Esophagus (tissue), 2 donors: ENCODE results near the gene RPS24. TPM values are rescaled to one million over a fixed set of nuclear protein-coding genes. Genes with fewer than 3 reads are reported as not detected.
"Not testable (repeated sequence)": the region's sequence is repeated elsewhere in the genome, so short reads cannot be mapped to it uniquely, and the experiment has no call there.

ENCODE experiments used
- H3K27ac ChIP-seq, 2 donors: one replicate each; pipeline ENCODE4 v1.5.1; 2013; ENCODE audit warnings: low read depth in 2 of 2, mild to moderate bottlenecking in 2 of 2, inconsistent platforms in 1 of 2, low read length in 1 of 2, moderate library complexity in 1 of 2
- H3K27me3 ChIP-seq, 2 donors: one replicate each; pipeline ENCODE4 v1.6.1; 2013; ENCODE audit warnings: low read length in 2 of 2, control low read depth in 1 of 2, mild to moderate bottlenecking in 1 of 2; ENCODE audit not compliant: insufficient read depth in 2 of 2, control insufficient read depth in 1 of 2
- H3K36me3 ChIP-seq, 2 donors: one replicate each; pipeline ENCODE4 v1.6.1; 2013; ENCODE audit warnings: low read length in 1 of 2; ENCODE audit not compliant: control insufficient read depth in 2 of 2, insufficient read depth in 2 of 2
- H3K4me1 ChIP-seq, 2 donors: one replicate each; pipeline ENCODE4 v1.6.1; 2013; ENCODE audit warnings: low read length in 1 of 2; ENCODE audit not compliant: control insufficient read depth in 2 of 2, insufficient read depth in 2 of 2
- H3K4me3 ChIP-seq, 2 donors: one replicate each; pipeline ENCODE4 v1.5.1; 2013; ENCODE audit warnings: low read length in 2 of 2, mild to moderate bottlenecking in 2 of 2, low read depth in 1 of 2, moderate library complexity in 1 of 2
- H3K9me3 ChIP-seq, 2 donors: one replicate each; pipeline ENCODE4 v1.6.1; 2013; ENCODE audit warnings: mild to moderate bottlenecking in 2 of 2, low read depth in 1 of 2, low read length in 1 of 2, moderate library complexity in 1 of 2; ENCODE audit not compliant: control insufficient read depth in 2 of 2, insufficient read depth in 1 of 2
- WGBS, 2 donors: extraction: QIAGEN DNeasy Blood & Tissue Kit; methylation state at CpG; one replicate each; pipeline ENCODE4 v1.1.7; 2013; 5-methylcytosine and 5-hydroxymethylcytosine counted together
- polyA plus RNA-seq, 2 donors: library from polyadenylated mRNA; stranded (reverse); fragments of 200-250 nt; gene quantifications; one replicate each; pipeline ENCODE4 v1.2.3, GENCODE V29; 2013
- donor health status: healthy with polysubstance abuse.
- donor health status: Bipolar disorder and iron deficiency.

RPS24 gene
- polyA plus RNA-seq = 1,000 to 10,000 TPM; 5,326 to 6,767 TPM

- Histone ChIP-seq H3K9me3 (no peaks in the 10 kb centered on the region), H3K36me3 (peaks cover 1 to 19% of the 10 kb centered on the region in 2 donors), H3K27me3 (no peaks in the 10 kb centered on the region), H3K4me1 (peaks cover 0 to 3% of the 10 kb centered on the region in 2 donors), H3K4me3 (peak within 1 kb of the TSS; percentile 84 to 85), H3K27ac (peak within 1 kb of the TSS; percentile 80 to 87)
- 1% methylated on average over 53 to 55 of the region's 55 CpGs for WGBS, 2 donors
Observed at GRCh38 chr10:78033637-78034470, at the start of gene RPS24. TSS of gene RPS24 (plus strand) at chr10:78033863. CDS start at chr10:78033902, 39 bp downstream.

DNA sequence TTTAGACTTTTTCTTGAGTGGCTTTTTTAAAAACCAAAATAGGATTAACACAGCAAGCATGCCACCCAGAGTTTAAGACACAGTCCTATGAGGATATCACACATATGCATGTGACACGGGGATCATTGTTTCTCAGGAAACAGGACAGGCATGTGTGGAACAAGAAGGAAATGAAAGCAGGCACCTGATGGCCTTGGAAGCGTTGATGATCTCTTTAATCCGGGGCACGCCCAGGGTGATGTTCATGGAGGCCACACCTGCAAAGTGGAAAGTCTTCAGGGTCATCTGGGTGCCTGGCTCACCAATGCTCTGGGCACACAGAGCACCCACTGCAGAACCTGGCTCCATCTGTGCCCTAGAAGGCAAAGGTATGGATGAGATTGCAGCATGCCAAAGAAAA lies 48.7 kb upstream of the RPS24 start:
- Histone ChIP-seq H3K36me3 (peaks cover 37 to 50% of the 10 kb centered on the region in 2 donors), H3K27me3 (no peaks in the 10 kb centered on the region)
- 69 to 76% methylated on average over 4 of the region's 4 CpGs for WGBS, 2 donors

DNA sequence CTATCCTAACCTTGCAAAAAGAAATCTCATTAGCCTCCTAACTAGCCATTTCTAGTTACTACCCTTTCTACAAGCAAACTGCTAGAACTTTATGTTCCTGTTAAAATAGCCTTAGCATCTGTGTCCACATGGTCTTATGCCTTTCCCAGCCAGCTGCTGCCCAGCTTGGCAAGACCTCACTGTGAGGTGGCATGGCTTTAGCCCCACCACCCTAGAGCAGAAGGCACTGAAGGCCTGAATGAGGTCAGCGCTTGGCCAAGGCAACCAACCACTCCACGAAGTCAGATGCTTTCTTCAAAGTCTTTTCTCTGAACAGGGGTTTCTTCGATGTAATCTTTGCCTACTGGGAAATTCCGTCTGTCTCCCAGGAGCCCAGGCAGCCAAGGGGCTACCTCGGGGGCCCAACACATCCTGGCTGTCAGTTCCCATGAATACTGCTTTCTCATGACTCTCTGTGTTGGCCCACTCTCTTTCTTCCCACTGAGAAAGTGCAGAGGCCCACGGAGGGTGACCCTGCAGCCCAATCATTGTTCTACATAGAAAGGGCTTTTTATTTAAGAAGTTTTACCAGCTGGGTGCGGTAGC lies 45.9 kb upstream of the RPS24 start:
- Histone ChIP-seq H3K4me3 (no peak overlapping the region), H3K36me3 (peaks cover 22 to 37% of the 10 kb centered on the region in 2 donors), H3K9me3 (peaks cover 0 to 2% of the 10 kb centered on the region in 2 donors), H3K27ac (no peak overlapping the region), H3K27me3 (no peaks in the 10 kb centered on the region), H3K4me1 (no peaks in the 10 kb centered on the region)
- WGBS, 2 donors = 91 to 94% methylated on average over 7 of the region's 7 CpGs

More for the DNA sequence above, 48.7 kb upstream of the RPS24 start:
- Histone ChIP-seq H3K4me1 (no peaks in the 10 kb centered on the region), H3K27ac (no peak overlapping the region), H3K4me3 (no peak overlapping the region), H3K9me3 (peaks cover 0 to 2% of the 10 kb centered on the region in 2 donors)

DNA sequence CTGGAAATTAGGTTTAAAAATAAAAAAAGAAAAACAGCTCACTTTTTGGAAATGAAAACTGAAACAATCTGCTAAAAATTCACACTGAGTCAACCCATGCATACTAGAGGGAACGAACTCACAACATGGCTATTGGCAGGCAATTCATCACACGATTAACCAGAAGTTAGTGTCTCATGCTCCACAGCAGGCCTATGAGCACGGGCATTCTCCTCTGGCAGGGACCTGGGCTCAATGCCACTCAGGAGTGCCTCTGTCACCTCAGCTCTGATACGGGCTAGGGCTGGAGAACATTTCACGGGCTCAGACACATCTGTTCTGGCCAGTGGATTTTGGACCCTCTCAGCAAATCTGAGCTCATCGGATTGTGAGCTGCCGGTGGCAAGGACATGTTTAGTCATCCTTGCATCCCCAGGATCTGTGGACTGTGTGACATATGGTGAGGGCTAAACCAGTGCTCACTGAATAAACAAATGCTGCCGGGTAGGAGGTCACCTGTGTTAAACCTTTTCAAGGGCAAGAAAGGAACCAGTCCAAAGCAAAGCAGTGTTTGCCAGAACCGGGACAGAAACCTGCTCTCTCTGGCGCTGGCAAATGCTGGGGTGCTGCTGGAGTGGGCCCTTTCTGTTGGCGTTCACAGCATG lies 44.5 kb upstream of the RPS24 start:
- Histone ChIP-seq H3K36me3 (peaks cover 29 to 38% of the 10 kb centered on the region in 2 donors), H3K27ac (no peak overlapping the region)

DNA sequence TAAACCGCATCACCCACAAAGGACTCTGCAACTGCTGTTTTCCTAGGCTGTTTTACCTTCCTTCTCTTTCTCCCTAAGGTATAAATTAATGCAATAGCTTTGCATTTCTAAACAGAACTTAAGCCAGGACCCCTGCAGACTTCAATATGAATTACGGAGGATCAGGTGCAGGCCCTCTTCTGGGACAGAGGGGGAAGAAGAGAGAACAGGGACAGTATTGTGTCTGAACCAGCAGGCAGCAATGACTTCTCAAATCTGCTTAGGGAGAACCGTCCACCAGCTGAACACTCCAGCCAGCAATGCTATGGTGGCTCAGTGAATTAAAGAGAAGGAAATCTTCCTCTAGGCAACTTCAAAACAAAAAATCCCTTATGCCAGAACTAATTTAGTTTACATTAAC lies 40.0 kb upstream of the RPS24 start:
- no peak overlapping the region for H3K4me3 ChIP-seq
- no peaks in the 10 kb centered on the region for H3K27me3 ChIP-seq
- H3K4me1 ChIP-seq = no peaks in the 10 kb centered on the region
- H3K36me3 ChIP-seq = peaks cover 14 to 19% of the 10 kb centered on the region in 2 donors
- no peak overlapping the region for H3K27ac ChIP-seq
- WGBS, 2 donors = 94 to 96% methylated on average over 3 of the region's 3 CpGs
- peaks cover 0 to 2% of the 10 kb centered on the region in 2 donors for H3K9me3 ChIP-seq

More for the DNA sequence above, 44.5 kb upstream of the RPS24 start:
- H3K4me3 ChIP-seq = no peak overlapping the region
- H3K9me3 ChIP-seq = peaks cover 0 to 2% of the 10 kb centered on the region in 2 donors
- H3K4me1 ChIP-seq = no peaks in the 10 kb centered on the region
- 75 to 86% methylated on average over 11 of the region's 11 CpGs for WGBS, 2 donors
- H3K27me3 ChIP-seq = no peaks in the 10 kb centered on the region

GRCh38 chr10:77998780-77999179 lies 34.9 kb upstream of the RPS24 start:
- not testable (repeated sequence) for H3K9me3 ChIP-seq, H3K27ac ChIP-seq, H3K27me3 ChIP-seq, H3K4me3 ChIP-seq, H3K4me1 ChIP-seq
- peaks cover 12 to 17% of the 10 kb centered on the region in 2 donors for H3K36me3 ChIP-seq
- WGBS, 2 donors = 99% methylated on average over 5 of the region's 5 CpGs

DNA sequence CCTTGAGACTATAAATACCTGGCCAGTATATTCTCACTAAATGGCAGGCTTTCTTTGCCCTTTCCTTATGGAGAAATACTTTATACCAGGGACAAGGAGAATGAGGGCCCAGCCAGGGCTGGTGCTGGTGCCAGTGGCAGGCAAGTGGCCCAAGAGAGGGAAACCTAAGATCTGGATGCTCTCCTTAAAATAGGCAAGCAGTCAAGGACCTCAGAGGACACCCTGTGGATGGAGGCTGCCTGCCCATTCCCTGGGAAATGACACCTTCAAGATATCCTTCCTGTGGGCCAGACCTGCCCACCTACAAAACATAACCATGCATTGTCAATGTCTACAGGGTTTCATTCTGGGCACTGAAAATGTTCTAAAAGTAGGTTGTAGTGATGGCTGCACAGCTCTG lies 33.5 kb upstream of the RPS24 start:
- Histone ChIP-seq H3K27ac (no peak overlapping the region), H3K36me3 (peaks cover 12 to 24% of the 10 kb centered on the region in 2 donors)

DNA sequence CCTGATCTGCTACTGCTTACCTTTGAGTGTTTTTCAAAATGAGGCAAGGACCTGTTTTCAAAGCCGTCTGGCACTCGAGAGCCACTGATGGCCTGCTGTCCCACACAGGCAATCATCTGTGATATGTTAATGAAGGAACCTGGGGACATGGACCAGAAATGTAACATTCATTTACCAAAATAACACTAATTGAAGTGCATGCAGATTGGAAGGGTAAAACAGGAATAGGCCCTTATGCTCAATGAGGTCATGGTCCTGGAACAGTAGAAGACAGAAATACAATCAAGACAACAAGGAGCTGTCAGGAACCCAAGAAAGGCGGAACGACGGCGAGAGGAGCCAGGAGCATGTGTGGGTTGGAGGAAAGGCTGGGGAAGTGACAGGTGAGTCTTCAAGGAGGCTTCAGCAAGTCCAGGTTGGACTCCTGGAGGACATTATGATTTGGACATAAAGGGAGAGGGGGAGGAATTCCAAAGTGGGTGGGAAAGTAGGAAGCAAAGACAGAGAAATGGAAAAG lies 32.6 kb upstream of the RPS24 start:
- H3K36me3 ChIP-seq = peaks cover 12 to 25% of the 10 kb centered on the region in 2 donors
- no peaks in the 10 kb centered on the region for H3K9me3 ChIP-seq
- WGBS, 2 donors = 89 to 92% methylated on average over 6 of the region's 6 CpGs
- no peaks in the 10 kb centered on the region for H3K27me3 ChIP-seq
- no peaks in the 10 kb centered on the region for H3K4me1 ChIP-seq
- H3K27ac ChIP-seq = no peak overlapping the region
- H3K4me3 ChIP-seq = no peak overlapping the region

More for the DNA sequence above, 33.5 kb upstream of the RPS24 start:
- Histone ChIP-seq H3K27me3 (no peaks in the 10 kb centered on the region), H3K4me1 (no peaks in the 10 kb centered on the region), H3K4me3 (no peak overlapping the region), H3K9me3 (no peaks in the 10 kb centered on the region)

- 90 to 94% methylated on average over 4 of the region's 4 CpGs for WGBS, 2 donors
- H3K9me3 ChIP-seq = no peaks in the 10 kb centered on the region
- no peak overlapping the region for H3K4me3 ChIP-seq
- H3K27me3 ChIP-seq = no peaks in the 10 kb centered on the region
- no peaks in the 10 kb centered on the region for H3K4me1 ChIP-seq
- H3K27ac ChIP-seq = no peak overlapping the region
- peaks cover 15 to 27% of the 10 kb centered on the region in 2 donors for H3K36me3 ChIP-seq
Observed at GRCh38 chr10:78002541-78003288, 30.9 kb upstream of the RPS24 start.
